K562 (cell line): ENCODE measurements around the gene GNAI2. TPM values are rescaled to one million over a fixed set of nuclear protein-coding genes. Genes with fewer than 3 reads are reported as not detected.

Experiments used
- ATAC-seq: fragments of 200-7000 bp; cut with Tn5 transposase; 3 replicates; pipeline ENCODE4 v1.9.1; 2020; ENCODE audit warnings: moderate library complexity
- BruUV-seq: library from RNA; stranded (reverse); fragments of 400-500 nt; replicated peaks from 2 replicates; lab custom pipeline; 2021; lab: Mats Ljungman, UMichigan
- CTCF ChIA-PET: fragments of 300-600 bp; formaldehyde crosslinking; extraction: SDS; loops from one replicate; lab custom pipeline; 2021; ENCODE audit warnings: low intra/inter-chr PET ratio; lab: Yijun Ruan, JAX
- POLR2A ChIA-PET: fragments of 300-600, 350-650 bp; sonication (Branson Sonifier 250); formaldehyde crosslinking; extraction: SDS; loops from one replicate; lab custom pipeline; 2021; ENCODE audit warnings: antibody characterized with exemption, inconsistent platforms; lab: Yijun Ruan, JAX
- DNase-seq, 4 experiments: peaks; one replicate each; pipeline versions ENCODE4 v3.0.0 to v3.0.0-alpha.2; 2011 to 2018; ENCODE audit warnings: low spot score in 3 of 4, mixed read lengths in 3 of 4; ENCODE audit errors: extremely low read depth in 1 of 4
- FAIRE-seq: peaks from 2 replicates; lab custom pipeline; 2011; peaks lifted over from hg19 to GRCh38; lab: Jason Lieb, UNC
- H2AFZ ChIP-seq: 2 replicates; pipeline ENCODE4 v1.6.0; 2011; ENCODE audit warnings: low read depth, low read length, control low read depth, inconsistent platforms
- H3K27ac ChIP-seq: fragments of 200-600 bp; 3 replicates; pipeline ENCODE4 v1.8.0; 2011; ENCODE audit warnings: low read depth, mild to moderate bottlenecking, control low read depth, inconsistent platforms, low read length, moderate library complexity, mixed read lengths; ENCODE audit errors: extremely low read depth
- H3K27me3 ChIP-seq, 2 experiments: fragments of 300-600 bp in 1 of 2; 2 replicates in 1 of 2; 3 replicates in 1 of 2; pipeline versions ENCODE4 v1.6.0 to v1.8.0; 2011; ENCODE audit warnings: inconsistent platforms in 2 of 2, low read length in 2 of 2, mild to moderate bottlenecking in 1 of 2, mixed read lengths in 1 of 2, moderate library complexity in 1 of 2; ENCODE audit not compliant: control insufficient read depth in 2 of 2, insufficient read depth in 2 of 2
- H3K36me3 ChIP-seq: fragments of 300-600 bp; 3 replicates; pipeline ENCODE4 v1.8.0; 2011; ENCODE audit warnings: mild to moderate bottlenecking, low read length, inconsistent platforms; ENCODE audit not compliant: control insufficient read depth, insufficient read depth
- H3K4me1 ChIP-seq, 2 experiments: fragments of 200-600 bp in 1 of 2; replicated peaks in 1 of 2; 2 replicates in 1 of 2; 3 replicates in 1 of 2; pipeline versions ENCODE4 v1.5.1 to v1.8.0; 2011; ENCODE audit warnings: inconsistent platforms in 2 of 2, low read length in 2 of 2, mild to moderate bottlenecking in 1 of 2, mixed read lengths in 1 of 2, moderate library complexity in 1 of 2; ENCODE audit not compliant: control insufficient read depth in 2 of 2, insufficient read depth in 2 of 2
- H3K4me2 ChIP-seq: 2 replicates; pipeline ENCODE4 v1.6.1; 2011; ENCODE audit warnings: low read length, control low read depth, inconsistent platforms, mixed read lengths; ENCODE audit not compliant: insufficient read depth
- H3K4me3 ChIP-seq: fragments of 200-600 bp; sonication (generic), shearing (Covaris generic); 2 replicates; pipeline ENCODE4 v1.5.1; 2016; ENCODE audit warnings: control low read depth, inconsistent platforms
- H3K79me2 ChIP-seq: fragments of 200-600 bp; 3 replicates; pipeline ENCODE4 v1.8.0; 2011; ENCODE audit warnings: low read length, inconsistent platforms; ENCODE audit not compliant: control insufficient read depth, insufficient read depth
- H3K9ac ChIP-seq, 2 experiments: 2 replicates each; pipeline versions ENCODE4 v1.6.0 to v1.6.1; 2011; ENCODE audit warnings: low read depth in 2 of 2, low read length in 2 of 2, control low read depth in 1 of 2, inconsistent platforms in 1 of 2, mild to moderate bottlenecking in 1 of 2, mixed read lengths in 1 of 2; ENCODE audit not compliant: insufficient read depth in 1 of 2
- H3K9me1 ChIP-seq: one replicate; pipeline ENCODE4 v1.6.0; 2011; ENCODE audit warnings: inconsistent platforms, mild to moderate bottlenecking, low read length, moderate library complexity; ENCODE audit not compliant: control insufficient read depth, insufficient read depth
- H3K9me3 ChIP-seq: replicated peaks from 2 replicates; pipeline ENCODE4 v1.5.1; 2011; ENCODE audit warnings: low read depth, low read length, inconsistent platforms; ENCODE audit not compliant: control insufficient read depth, insufficient read depth
- H4K20me1 ChIP-seq: replicated peaks from 2 replicates; pipeline ENCODE4 v1.6.1; 2011; ENCODE audit warnings: low read length, inconsistent platforms, mixed read lengths; ENCODE audit not compliant: control insufficient read depth, insufficient read depth
- BHLHE40 ChIP-seq: IDR thresholded peaks from 2 replicates; pipeline ENCODE4 v1.6.1; 2011; ENCODE audit warnings: low read length, improper control_type of control experiment
- CCAR2 ChIP-seq: fragments of 200-400 bp; formaldehyde crosslinking; IDR thresholded peaks from 2 replicates; pipeline ENCODE4 v1.6.1; 2017; ENCODE audit warnings: mild to moderate bottlenecking, low read depth, low read length
- EP400 ChIP-seq: fragments of 450-650 bp; IDR thresholded peaks from 2 replicates; pipeline ENCODE4 v1.6.1; 2017; ENCODE audit warnings: antibody characterized with exemption, mild to moderate bottlenecking, moderate library complexity
- FOXA1 ChIP-seq: fragments of 450-650 bp; IDR thresholded peaks from 2 replicates; pipeline ENCODE4 v1.6.1; 2016; ENCODE audit warnings: mild to moderate bottlenecking, borderline replicate concordance
- LEF1 ChIP-seq: fragments of 450-650 bp; IDR thresholded peaks from 2 replicates; pipeline ENCODE4 v1.6.1; 2016; ENCODE audit warnings: mild to moderate bottlenecking
- NRF1 ChIP-seq, 2 experiments: fragments of 450-650 bp; IDR thresholded peaks in 1 of 2; conservative IDR thresholded peaks in 1 of 2; 2 replicates each; pipeline ENCODE4 v1.6.1; 2014; ENCODE audit warnings: mild to moderate bottlenecking in 2 of 2
- PHB2 ChIP-seq: fragments of 450-650 bp; IDR thresholded peaks from 2 replicates; pipeline ENCODE4 v1.6.1; 2017; ENCODE audit warnings: low read depth
- ZSCAN32 ChIP-seq: fragments of 450-650 bp; formaldehyde crosslinking; IDR thresholded peaks from 2 replicates; pipeline ENCODE4 v1.4.0; 2020; ENCODE audit warnings: mild to moderate bottlenecking, moderate library complexity
- WGBS: fragments of 100-300 bp; shearing (Covaris generic); methylation state at CpG from one replicate; pipeline ENCODE4 v1.1.6; 2016; ENCODE audit warnings: low coverage, mixed read lengths; ENCODE audit not compliant: insufficient coverage; ENCODE audit errors: missing lambda C conversion rate; 5-methylcytosine and 5-hydroxymethylcytosine counted together
- in situ Hi-C: fragments of 300-500 bp; cut with MboI; formaldehyde crosslinking; loops from 4 replicates; pipeline ENCODE4 v1.15.0; 2018; ENCODE audit warnings: inconsistent platforms, mixed read lengths
- intact Hi-C: fragments of 100-400 bp; cut with micrococcal nuclease; formaldehyde crosslinking; loops from 2 replicates; pipeline ENCODE4 v1.14.2; 2022
- polyA plus RNA-seq, 8 experiments: library from polyadenylated mRNA; depleted of rRNA in 4 of 8; stranded (reverse) in 5 of 8; unstranded in 3 of 8; fragments of >200 nt; fragmentation: Nextera tagmentation in 2 of 8; fragmentation: Illumina TruSeq in 1 of 8; extraction: Ambion mirVana in 2 of 8; extraction: Trizol in 1 of 8; gene quantifications; 2 replicates each; pipeline versions ENCODE4 v1.2.1 to v1.2.3, GENCODE V29; 2011 to 2014; ENCODE audit warnings: inconsistent platforms in 1 of 8, missing spikeins in 1 of 8
- total RNA-seq, 7 experiments: library from RNA; depleted of rRNA in 6 of 7; stranded (reverse); fragments of >200 nt in 6 of 7; fragmentation: Illumina TruSeq in 2 of 7; extraction: Trizol in 2 of 7; gene quantifications; 2 replicates each; pipeline versions ENCODE4 v1.2.1 to v1.2.3, GENCODE V29; 2011 to 2021; ENCODE audit warnings: low replicate concordance in 1 of 7
- TF ChIP-seq, protein P1 (sequence below): fragments of 450-650 bp; IDR thresholded peaks from 2 replicates; pipeline ENCODE4 v1.7.1; 2018; ENCODE audit warnings: mild to moderate bottlenecking, low read depth; ENCODE audit not compliant: partially characterized antibody

GNAI2 gene
- total and polyA plus RNA-seq, 9 of the 15 experiments (the other 6 are each of a cell fraction or from before 2014, with no cell fraction given): 1.1 to 72.2 (median 42.7) TPM

DNA sequence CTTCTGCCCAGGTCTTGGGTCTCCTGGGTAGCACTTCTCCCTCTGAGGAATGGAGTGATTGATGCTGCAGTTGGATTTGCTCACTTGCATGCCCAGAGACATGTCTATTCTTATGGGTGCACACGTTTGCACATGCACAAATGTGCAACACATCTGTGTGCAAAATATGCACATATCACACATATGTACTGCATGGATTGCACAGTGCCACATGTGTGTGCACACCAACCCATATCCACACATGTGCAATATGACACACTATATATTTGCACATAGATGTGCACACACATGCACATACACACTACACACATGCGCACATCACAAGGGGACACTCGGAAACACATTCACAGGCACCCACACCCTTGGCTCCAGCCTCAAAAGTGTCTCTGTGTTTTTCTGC, 32.3 kb downstream of the GNAI2 start:
- WGBS: 0% methylated on average over 3 of the region's 3 CpGs

More for the DNA sequence above, 32.3 kb downstream of the GNAI2 start:
- DNase-seq (no peak), ATAC-seq (no peak), FAIRE-seq (no peak)
- Histone ChIP-seq H3K79me2 (no peaks in the 10 kb centered on the region), H4K20me1 (no peaks in the 10 kb centered on the region; the same call in 1 of the 2 replicates), H3K27ac (no peak overlapping the region), H3K4me3 (no peak overlapping the region), H3K9ac (no peak overlapping the region), H3K27me3 (no peaks in the 10 kb centered on the region), H3K4me1 (peaks cover 6 to 59% of the 10 kb centered on the region in 2 experiments; a peak in 4 of 5 replicates), H3K9me3 (no peaks in the 10 kb centered on the region), H3K36me3 (no peaks in the 10 kb centered on the region), H2AFZ (no peak overlapping the region), H3K4me2 (no peak overlapping the region), H3K9me1 (no peaks in the 10 kb centered on the region)
- POLR2A ChIA-PET: interaction anchor here (0.9 to 1.2 kb wide), 2 partner anchors 16 to 73 kb away, joined by 3 read pairs; no protein-coding TSS in a partner anchor
- no TSS peak for BruUV-seq
- CTCF ChIA-PET: no interaction called here
- TF ChIP-seq EP400: no peak
- no peak for TF ChIP-seq ZSCAN32 (CRISPR knock-in tag)
- no peak for TF ChIP-seq PHB2
- no peak for TF ChIP-seq FOXA1
- TF ChIP-seq NRF1 (conservative IDR thresholded peaks at IDR 0.05 in 1 of 2, IDR thresholded peaks at IDR 0.05 in 1 of 2): no peak
- TF ChIP-seq LEF1: no peak
- TF ChIP-seq, protein P1, sequence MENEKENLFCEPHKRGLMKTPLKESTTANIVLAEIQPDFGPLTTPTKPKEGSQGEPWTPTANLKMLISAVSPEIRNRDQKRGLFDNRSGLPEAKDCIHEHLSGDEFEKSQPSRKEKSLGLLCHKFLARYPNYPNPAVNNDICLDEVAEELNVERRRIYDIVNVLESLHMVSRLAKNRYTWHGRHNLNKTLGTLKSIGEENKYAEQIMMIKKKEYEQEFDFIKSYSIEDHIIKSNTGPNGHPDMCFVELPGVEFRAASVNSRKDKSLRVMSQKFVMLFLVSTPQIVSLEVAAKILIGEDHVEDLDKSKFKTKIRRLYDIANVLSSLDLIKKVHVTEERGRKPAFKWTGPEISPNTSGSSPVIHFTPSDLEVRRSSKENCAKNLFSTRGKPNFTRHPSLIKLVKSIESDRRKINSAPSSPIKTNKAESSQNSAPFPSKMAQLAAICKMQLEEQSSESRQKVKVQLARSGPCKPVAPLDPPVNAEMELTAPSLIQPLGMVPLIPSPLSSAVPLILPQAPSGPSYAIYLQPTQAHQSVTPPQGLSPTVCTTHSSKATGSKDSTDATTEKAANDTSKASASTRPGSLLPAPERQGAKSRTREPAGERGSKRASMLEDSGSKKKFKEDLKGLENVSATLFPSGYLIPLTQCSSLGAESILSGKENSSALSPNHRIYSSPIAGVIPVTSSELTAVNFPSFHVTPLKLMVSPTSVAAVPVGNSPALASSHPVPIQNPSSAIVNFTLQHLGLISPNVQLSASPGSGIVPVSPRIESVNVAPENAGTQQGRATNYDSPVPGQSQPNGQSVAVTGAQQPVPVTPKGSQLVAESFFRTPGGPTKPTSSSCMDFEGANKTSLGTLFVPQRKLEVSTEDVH: no peak
- TF ChIP-seq BHLHE40: no peak
- TF ChIP-seq CCAR2: no peak
- intact Hi-C loops (no loop called here), in situ Hi-C loops (no loop called here)
